NCI-H2107 treated with DMSO at 0.1 percent for 48 hours (cell line): ENCODE results near the gene ECHDC3.
A peak's percentile ranks its signal among the peaks of the same experiment; 100 is the strongest.
"Not testable (repeated sequence)": the region's sequence is repeated elsewhere in the genome, so short reads cannot be mapped to it uniquely, and the experiment has no call there.

Source experiments
- DNase-seq: peaks from one replicate; lab custom pipeline; 2025; ENCODE audit not compliant: unreplicated experiment; lab: John Stamatoyannopoulos, UW

Gene ECHDC3

GRCh38 chr10:11715815-11716494 is 26.2 kb upstream of the ECHDC3 start:
- DNase-seq, result no peak

GRCh38 chr10:11716686-11717085 is 25.5 kb upstream of the ECHDC3 start:
- no peak for DNase-seq

GRCh38 chr10:11719496-11720259 is 22.5 kb upstream of the ECHDC3 start:
- DNase-seq, result no peak

- DNase-seq, result no peak
Observed at GRCh38 chr10:11720260-11720741, 21.9 kb upstream of the ECHDC3 start.

GRCh38 chr10:11721806-11722205 is 20.4 kb upstream of the ECHDC3 start:
- DNase-seq, result no peak

GRCh38 chr10:11723359-11723758 is 18.8 kb upstream of the ECHDC3 start:
- no peak for DNase-seq

GRCh38 chr10:11724938-11725776 is 17.0 kb upstream of the ECHDC3 start:
- DNase-seq, result peak; percentile 12

- DNase-seq, result no peak
Observed at GRCh38 chr10:11725912-11726311, 16.3 kb upstream of the ECHDC3 start.

- DNase-seq, result no peak
Observed at GRCh38 chr10:11727563-11727962, 14.6 kb upstream of the ECHDC3 start.

- no peak for DNase-seq
Observed at GRCh38 chr10:11728353-11728752, 13.8 kb upstream of the ECHDC3 start.

GRCh38 chr10:11729790-11730315 is 12.3 kb upstream of the ECHDC3 start:
- DNase-seq, result no peak

GRCh38 chr10:11730779-11731178 is 11.4 kb upstream of the ECHDC3 start:
- DNase-seq, result no peak

GRCh38 chr10:11736767-11737166 is 5.4 kb upstream of the ECHDC3 start:
- DNase-seq, result not testable (repeated sequence)

- not testable (repeated sequence) for DNase-seq
Observed at GRCh38 chr10:11737258-11738032, 4.7 kb upstream of the ECHDC3 start.

GRCh38 chr10:11740907-11741306 is 1.3 kb upstream of the ECHDC3 start:
- DNase-seq, result no peak

- DNase-seq, result no peak
Observed at GRCh38 chr10:11741608-11742007, 574 bp upstream of the ECHDC3 start.

GRCh38 chr10:11742779-11743298 is 657 bp downstream of the ECHDC3 start:
- DNase-seq, result no peak

- DNase-seq, result no peak
Observed at GRCh38 chr10:11743461-11744338, 1.5 kb downstream of the ECHDC3 start.

- DNase-seq, result no peak
Observed at GRCh38 chr10:11745045-11745444, 2.9 kb downstream of the ECHDC3 start.
